ENCODE data around the gene C22orf31.

- TF ChIP-seq RCOR1 (IDR thresholded peaks at IDR 0.05; ENCODE audit: low read depth, low read length) (no peak), SREBF2 (IDR thresholded peaks at IDR 0.05) (no peak), MAZ (IDR thresholded peaks at IDR 0.05; ENCODE audit: borderline replicate concordance, low read depth, low read length) (no peak), USF2 (IDR thresholded peaks at IDR 0.05) (no peak), EP300 (IDR thresholded peaks at IDR 0.05) (no peak), RAD21 (conservative IDR thresholded peaks at IDR 0.05 in 1 of 2, IDR thresholded peaks at IDR 0.05 in 1 of 2) (no peak), CTCF (IDR thresholded peaks at IDR 0.05) (no peak)
These were observed 18.7 kb upstream of the C22orf31 start for GRCh38 chr22:29080106-29080975.

Measured in A549 (cell line).